Spinal cord (tissue), 10 donors: ENCODE results near the gene TMC5. TPM values are rescaled to one million over a fixed set of nuclear protein-coding genes. Genes with fewer than 3 reads are reported as not detected.

Experiments used
- DNase-seq, 6 donors: peaks; one replicate each; pipeline versions ENCODE4 v3.0.0 to v3.0.0-alpha.2; 2013 to 2015; ENCODE audit warnings: low spot score in 6 of 6, low read depth in 4 of 6
- H3K27ac ChIP-seq: one replicate; pipeline ENCODE4 v1.5.1; 2013; ENCODE audit warnings: low read depth, low read length, control low read depth
- H3K27me3 ChIP-seq: one replicate; pipeline ENCODE4 v1.6.1; 2013; ENCODE audit warnings: low read length; ENCODE audit not compliant: control insufficient read depth, insufficient read depth
- H3K36me3 ChIP-seq: one replicate; pipeline ENCODE4 v1.6.1; 2013; ENCODE audit warnings: low read length; ENCODE audit not compliant: control insufficient read depth, insufficient read depth
- H3K4me1 ChIP-seq: one replicate; pipeline ENCODE4 v1.6.1; 2013; ENCODE audit warnings: low read length; ENCODE audit not compliant: control insufficient read depth, insufficient read depth
- H3K4me3 ChIP-seq: one replicate; pipeline ENCODE4 v1.5.1; 2013; ENCODE audit warnings: low read depth, low read length, control low read depth
- H3K9me3 ChIP-seq: one replicate; pipeline ENCODE4 v1.6.1; 2013; ENCODE audit warnings: low read length; ENCODE audit not compliant: control insufficient read depth, insufficient read depth
- WGBS: methylation state at CpG from one replicate; pipeline ENCODE4 v1.1.5; 2013; ENCODE audit warnings: missing lambda C conversion rate; ENCODE audit not compliant: insufficient coverage; 5-methylcytosine and 5-hydroxymethylcytosine counted together
- polyA plus RNA-seq, 2 donors: library from polyadenylated mRNA; unstranded; fragments of 120-200 nt; gene quantifications; one replicate each; pipeline ENCODE4 v1.2.1, GENCODE V29; 2013; ENCODE audit not compliant: insufficient read length in 2 of 2
- total RNA-seq, 2 donors: library from RNA; depleted of rRNA in 1 of 2; stranded (reverse); fragments of 120-200 nt in 1 of 2; fragments of >200 nt in 1 of 2; gene quantifications; one replicate each; pipeline versions ENCODE4 v1.2.3 to v1.2.4, GENCODE V29; 2013 to 2014
- donor health status: healthy.

Gene TMC5
- total and polyA plus RNA-seq, 4 donors = 0.20 to 2.4 (median 0.38) TPM

- H3K27me3 ChIP-seq = no peaks in the 10 kb centered on the region
- no peak overlapping the region for H3K27ac ChIP-seq
- no peak overlapping the region for H3K4me3 ChIP-seq
- no peaks in the 10 kb centered on the region for H3K36me3 ChIP-seq
- 17% methylated on average over 1 of the region's 5 CpGs for WGBS
- DNase-seq = peak in 1 of 6 donors; percentile 6
- H3K9me3 ChIP-seq = no peaks in the 10 kb centered on the region
- H3K4me1 ChIP-seq = no peaks in the 10 kb centered on the region
Measured at GRCh38 chr16:19474617-19475016, 56.9 kb downstream of the TMC5 start.

GRCh38 chr16:19478505-19478904 is 60.8 kb downstream of the TMC5 start:
- WGBS = 73% methylated on average over 1 of the region's 1 CpG
- DNase-seq = no peak
- no peak overlapping the region for H3K4me3 ChIP-seq
- no peaks in the 10 kb centered on the region for H3K36me3 ChIP-seq
- no peaks in the 10 kb centered on the region for H3K9me3 ChIP-seq
- no peaks in the 10 kb centered on the region for H3K4me1 ChIP-seq
- H3K27ac ChIP-seq = no peak overlapping the region
- H3K27me3 ChIP-seq = no peaks in the 10 kb centered on the region

GRCh38 chr16:19479302-19479721 is 61.6 kb downstream of the TMC5 start:
- Histone ChIP-seq H3K4me3 (no peak overlapping the region), H3K27ac (no peak overlapping the region), H3K9me3 (no peaks in the 10 kb centered on the region), H3K4me1 (no peaks in the 10 kb centered on the region), H3K36me3 (no peaks in the 10 kb centered on the region), H3K27me3 (no peaks in the 10 kb centered on the region)
- DNase-seq = no peak
- WGBS = 89% methylated on average over 3 of the region's 3 CpGs

- WGBS = no CpG with 5 or more reads among the region's 2 CpGs
- DNase-seq = no peak
- no peaks in the 10 kb centered on the region for H3K27me3 ChIP-seq
- H3K4me3 ChIP-seq = no peak overlapping the region
- H3K9me3 ChIP-seq = no peaks in the 10 kb centered on the region
- H3K4me1 ChIP-seq = no peaks in the 10 kb centered on the region
- H3K36me3 ChIP-seq = no peaks in the 10 kb centered on the region
- no peak overlapping the region for H3K27ac ChIP-seq
Measured at GRCh38 chr16:19481296-19481695, 63.6 kb downstream of the TMC5 start.

GRCh38 chr16:19481769-19482168 is 64.1 kb downstream of the TMC5 start:
- no peaks in the 10 kb centered on the region for H3K27me3 ChIP-seq
- no peak for DNase-seq
- WGBS = 96% methylated on average over 3 of the region's 5 CpGs
- H3K4me1 ChIP-seq = no peaks in the 10 kb centered on the region
- H3K4me3 ChIP-seq = no peak overlapping the region
- no peaks in the 10 kb centered on the region for H3K9me3 ChIP-seq
- no peak overlapping the region for H3K27ac ChIP-seq
- H3K36me3 ChIP-seq = no peaks in the 10 kb centered on the region

GRCh38 chr16:19482291-19482690 is 64.6 kb downstream of the TMC5 start:
- Histone ChIP-seq H3K27ac (no peak overlapping the region), H3K9me3 (no peaks in the 10 kb centered on the region), H3K4me3 (no peak overlapping the region), H3K27me3 (no peaks in the 10 kb centered on the region), H3K36me3 (no peaks in the 10 kb centered on the region), H3K4me1 (no peaks in the 10 kb centered on the region)
- no CpG with 5 or more reads among the region's 1 CpG for WGBS
- no peak for DNase-seq

GRCh38 chr16:19484096-19484495 is 66.4 kb downstream of the TMC5 start:
- H3K4me3 ChIP-seq = no peak overlapping the region
- no peaks in the 10 kb centered on the region for H3K27me3 ChIP-seq
- DNase-seq = no peak
- no peak overlapping the region for H3K27ac ChIP-seq
- H3K4me1 ChIP-seq = no peaks in the 10 kb centered on the region
- no CpG with 5 or more reads among the region's 3 CpGs for WGBS
- no peaks in the 10 kb centered on the region for H3K9me3 ChIP-seq
- H3K36me3 ChIP-seq = no peaks in the 10 kb centered on the region

GRCh38 chr16:19485611-19486010 is 67.9 kb downstream of the TMC5 start:
- Histone ChIP-seq H3K36me3 (no peaks in the 10 kb centered on the region), H3K4me3 (no peak overlapping the region), H3K27me3 (no peaks in the 10 kb centered on the region), H3K4me1 (no peaks in the 10 kb centered on the region), H3K9me3 (no peaks in the 10 kb centered on the region), H3K27ac (no peak overlapping the region)
- DNase-seq = no peak
- WGBS = 82% methylated on average over 2 of the region's 5 CpGs

- 100% methylated on average over 1 of the region's 4 CpGs for WGBS
- Histone ChIP-seq H3K9me3 (no peaks in the 10 kb centered on the region), H3K36me3 (no peaks in the 10 kb centered on the region), H3K4me1 (no peaks in the 10 kb centered on the region), H3K27me3 (no peaks in the 10 kb centered on the region), H3K27ac (no peak overlapping the region), H3K4me3 (no peak overlapping the region)
- DNase-seq = no peak
Measured at GRCh38 chr16:19486051-19486450, 68.4 kb downstream of the TMC5 start.

GRCh38 chr16:19486750-19487325 is 69.2 kb downstream of the TMC5 start:
- DNase-seq = no peak
- H3K27ac ChIP-seq = no peak overlapping the region
- H3K9me3 ChIP-seq = no peaks in the 10 kb centered on the region
- no peaks in the 10 kb centered on the region for H3K4me1 ChIP-seq
- no peaks in the 10 kb centered on the region for H3K36me3 ChIP-seq
- no peaks in the 10 kb centered on the region for H3K27me3 ChIP-seq
- WGBS = 71% methylated on average over 6 of the region's 10 CpGs
- no peak overlapping the region for H3K4me3 ChIP-seq
